Neural cell (in vitro differentiated cells): ENCODE results near the gene MRPL21.

Experiments used
- CTCF ChIP-seq: fragments of 450-650 bp; IDR thresholded peaks from 2 replicates; pipeline ENCODE4 v1.5.1; 2014; ENCODE audit warnings: antibody characterized with exemption, mild to moderate bottlenecking, moderate library complexity; ENCODE audit not compliant: poor library complexity, severe bottlenecking
- MXI1 ChIP-seq: fragments of 450-650 bp; conservative IDR thresholded peaks from 2 replicates; pipeline ENCODE4 v1.6.1; 2014; ENCODE audit warnings: antibody characterized with exemption, mild to moderate bottlenecking; ENCODE audit not compliant: poor library complexity, severe bottlenecking
- POLR2AphosphoS5 ChIP-seq: IDR thresholded peaks from 2 replicates; pipeline ENCODE4 v1.6.1; 2012

GRCh38 chr11:68892576-68892975 is 11.1 kb downstream of the MRPL21 start:
- no peak for TF ChIP-seq CTCF
- TF ChIP-seq POLR2AphosphoS5 = no peak
- no peak for TF ChIP-seq MXI1
